ENCODE measurements around the gene KAT8.
"Not testable (repeated sequence)": the region's sequence is repeated elsewhere in the genome, so short reads cannot be mapped to it uniquely, and the experiment has no call there.

Gene KAT8

DNA sequence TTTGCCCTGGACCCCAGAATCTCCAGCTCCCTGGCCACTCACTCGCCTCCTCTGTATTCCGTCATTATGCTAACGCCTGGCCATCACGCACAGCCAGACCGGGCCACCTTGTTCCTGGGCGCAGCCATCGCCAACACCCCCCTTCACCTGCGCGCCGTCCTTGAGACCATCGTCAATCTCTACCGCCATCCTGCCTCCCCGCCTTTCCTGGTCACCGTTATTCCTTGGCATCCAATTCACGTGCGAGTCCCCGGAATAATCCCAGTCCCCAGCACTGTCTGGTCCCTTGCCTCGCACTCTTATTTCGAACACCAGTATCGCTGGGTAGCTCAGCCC, 23.4 kb upstream of the KAT8 start:
- TF ChIP-seq, protein P1, sequence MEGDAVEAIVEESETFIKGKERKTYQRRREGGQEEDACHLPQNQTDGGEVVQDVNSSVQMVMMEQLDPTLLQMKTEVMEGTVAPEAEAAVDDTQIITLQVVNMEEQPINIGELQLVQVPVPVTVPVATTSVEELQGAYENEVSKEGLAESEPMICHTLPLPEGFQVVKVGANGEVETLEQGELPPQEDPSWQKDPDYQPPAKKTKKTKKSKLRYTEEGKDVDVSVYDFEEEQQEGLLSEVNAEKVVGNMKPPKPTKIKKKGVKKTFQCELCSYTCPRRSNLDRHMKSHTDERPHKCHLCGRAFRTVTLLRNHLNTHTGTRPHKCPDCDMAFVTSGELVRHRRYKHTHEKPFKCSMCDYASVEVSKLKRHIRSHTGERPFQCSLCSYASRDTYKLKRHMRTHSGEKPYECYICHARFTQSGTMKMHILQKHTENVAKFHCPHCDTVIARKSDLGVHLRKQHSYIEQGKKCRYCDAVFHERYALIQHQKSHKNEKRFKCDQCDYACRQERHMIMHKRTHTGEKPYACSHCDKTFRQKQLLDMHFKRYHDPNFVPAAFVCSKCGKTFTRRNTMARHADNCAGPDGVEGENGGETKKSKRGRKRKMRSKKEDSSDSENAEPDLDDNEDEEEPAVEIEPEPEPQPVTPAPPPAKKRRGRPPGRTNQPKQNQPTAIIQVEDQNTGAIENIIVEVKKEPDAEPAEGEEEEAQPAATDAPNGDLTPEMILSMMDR (IDR thresholded peaks at IDR 0.05; ENCODE audit: low read depth, low read length) = no peak
- in situ Hi-C loops (cut with HindIII; ENCODE audit: low sequenced_read_pairs) = no loop called here
- peak; percentile 19 for DNase-seq (ENCODE audit: low read depth, low spot score)
- peak overlapping the region; percentile 87 for H3K4me3 ChIP-seq (ENCODE audit: low read depth, low read length)

DNA sequence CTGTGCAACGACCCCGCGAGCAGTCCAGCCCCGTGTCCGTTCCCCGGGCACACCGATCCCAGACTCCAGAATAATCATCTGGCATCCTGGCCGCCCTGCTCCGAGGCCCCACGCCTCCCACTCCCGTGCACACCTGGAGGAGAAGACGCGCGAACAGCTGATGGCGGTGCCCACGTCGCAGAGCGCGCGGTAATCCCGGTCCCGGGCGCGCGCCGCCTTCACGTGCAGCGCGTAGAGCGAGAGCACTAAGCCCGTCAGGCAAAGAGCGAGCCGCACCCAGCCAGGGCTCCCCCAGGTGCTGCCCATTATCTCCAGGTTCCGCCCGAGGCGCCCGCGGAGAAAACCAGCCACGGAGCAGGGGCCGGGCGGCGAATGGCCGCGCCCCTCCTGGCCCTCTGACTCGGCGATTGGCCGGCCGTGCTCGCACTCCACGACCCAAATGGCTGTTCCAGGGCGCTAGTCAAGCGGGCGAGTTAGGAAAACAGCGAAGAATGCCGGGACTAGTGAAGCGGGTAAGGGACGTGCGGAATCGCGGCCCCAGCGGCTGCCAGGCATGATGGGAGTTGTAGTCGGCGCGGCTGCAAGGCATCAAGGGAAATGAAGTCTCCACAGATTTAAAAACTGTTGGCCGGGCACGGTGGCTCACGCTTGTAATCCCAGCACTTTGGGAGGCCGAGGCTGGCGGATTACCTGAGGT, 22.9 kb upstream of the KAT8 start, which contains the start of gene VKORC1:
VKORC1 (minus strand) TSS at position 374 of the 697 bp plus-strand sequence; CDS start at position 306, 68 bp downstream.
- in situ Hi-C loops (cut with HindIII; ENCODE audit: low sequenced_read_pairs) = no loop called here
- peak within 1 kb of the TSS; percentile 87 for H3K4me3 ChIP-seq (ENCODE audit: low read depth, low read length)
- TF ChIP-seq, protein P1 (IDR thresholded peaks at IDR 0.05; ENCODE audit: low read depth, low read length) = no peak
- peak; percentile 98 for DNase-seq (ENCODE audit: low read depth, low spot score)

DNA sequence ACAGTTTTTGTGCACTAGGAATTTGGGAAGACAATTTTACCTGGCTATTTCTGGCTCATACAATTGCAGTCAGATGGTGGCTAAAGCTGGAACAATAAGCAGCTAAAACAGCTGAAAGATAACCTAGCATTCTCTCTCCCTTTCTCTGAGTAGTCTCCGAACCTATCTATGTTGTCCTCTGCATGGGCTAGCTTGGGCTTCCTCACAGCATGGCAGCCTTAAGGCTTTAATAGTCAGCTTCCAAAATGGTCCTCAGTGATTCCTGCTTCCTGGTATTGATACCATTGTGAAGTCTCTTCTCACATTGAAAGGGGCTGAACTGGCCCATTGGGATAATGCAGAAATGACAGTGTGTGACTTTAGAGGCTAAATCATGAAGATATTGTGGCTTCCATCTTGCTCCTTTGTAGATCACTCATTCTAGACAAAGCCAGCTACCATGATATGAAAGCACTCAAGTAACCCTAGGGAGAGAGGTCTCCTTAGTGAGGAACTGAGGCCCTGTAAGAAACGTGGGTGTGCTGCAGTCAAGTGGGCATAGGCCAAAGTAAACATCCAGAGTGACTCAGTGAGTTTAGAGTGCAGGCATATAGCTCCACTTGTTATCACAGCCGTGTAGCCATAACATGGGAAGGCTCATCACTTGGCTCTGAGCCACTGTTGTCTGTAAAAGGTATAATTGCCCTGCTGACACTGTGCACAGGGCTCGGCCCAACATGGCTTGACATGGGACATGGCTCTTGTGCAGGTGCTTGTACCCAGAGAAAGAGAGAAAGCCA, 17.4 kb upstream of the KAT8 start:
- peak; percentile 36 for DNase-seq (ENCODE audit: low read depth, low spot score)
- H3K4me3 ChIP-seq (ENCODE audit: low read depth, low read length) = no peak overlapping the region
- in situ Hi-C loops (cut with HindIII; ENCODE audit: low sequenced_read_pairs) = no loop called here
- TF ChIP-seq, protein P1 (IDR thresholded peaks at IDR 0.05; ENCODE audit: low read depth, low read length) = no peak

DNA sequence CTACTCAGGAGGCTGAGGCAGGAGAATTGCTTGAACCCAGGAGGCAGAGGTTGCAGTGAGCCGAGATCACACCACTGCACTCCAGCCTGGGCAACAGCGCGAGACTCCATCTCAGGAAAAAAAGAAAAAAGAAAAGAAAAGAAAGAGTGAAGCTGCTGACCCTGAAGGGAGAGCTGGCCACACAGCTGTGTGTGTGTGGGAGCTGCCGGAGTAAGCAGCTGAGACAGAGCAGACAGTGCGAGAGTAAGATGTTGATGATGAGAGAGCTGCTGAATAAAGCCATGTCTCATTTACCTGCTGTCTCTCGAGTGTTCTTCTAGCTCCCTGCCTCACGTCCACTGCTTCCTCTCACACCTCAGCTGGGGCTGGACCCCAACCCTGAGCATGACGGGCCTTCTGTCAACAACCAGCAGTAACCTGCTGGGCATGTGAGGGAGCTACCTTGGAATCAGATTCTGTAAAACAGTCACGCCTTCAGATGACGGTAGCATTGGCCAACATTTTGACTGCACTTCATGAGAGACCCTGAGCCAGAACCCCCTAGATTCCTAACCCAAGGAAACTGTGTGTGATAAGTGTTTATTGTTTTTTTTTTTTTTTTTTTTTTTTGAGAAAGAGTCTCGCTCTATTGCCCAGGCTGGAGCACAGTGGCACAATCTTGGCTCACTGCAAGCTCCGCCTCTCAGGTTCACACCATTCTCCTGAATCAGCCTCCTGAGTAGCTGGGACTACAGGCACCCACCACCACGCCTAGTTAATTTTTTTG, 16.4 kb upstream of the KAT8 start:
- in situ Hi-C loops (cut with HindIII; ENCODE audit: low sequenced_read_pairs); H3K4me3 ChIP-seq (ENCODE audit: low read depth, low read length); DNase-seq (ENCODE audit: low read depth, low spot score): not testable (repeated sequence)

DNA sequence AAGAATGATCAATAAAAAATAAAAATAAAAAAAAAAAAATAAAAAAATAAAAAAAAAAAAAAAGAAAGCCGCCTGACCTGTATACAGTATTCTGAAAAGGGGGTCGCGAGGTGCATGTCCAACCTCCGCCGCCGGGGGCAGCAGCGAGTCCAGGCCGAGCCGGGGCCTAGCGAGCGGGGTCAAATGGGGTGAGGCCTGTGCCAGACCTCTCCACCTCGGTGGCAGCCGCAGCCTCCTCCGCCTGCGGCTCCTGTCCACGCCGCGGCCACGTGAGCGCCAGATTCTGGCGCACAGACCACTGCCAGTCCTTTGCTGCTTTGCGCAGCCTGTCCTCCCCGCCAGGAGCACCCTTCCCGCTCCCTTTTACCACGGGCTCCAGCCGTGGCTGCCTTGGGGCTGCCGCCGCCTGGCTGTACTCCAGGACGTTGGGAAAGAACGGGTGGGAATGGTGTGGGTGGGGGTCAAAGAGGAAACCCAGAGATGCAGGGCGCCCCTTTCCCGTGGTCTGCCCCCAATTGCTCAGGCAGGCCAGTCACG, 11.7 kb upstream of the KAT8 start:
- in situ Hi-C loops (cut with HindIII; ENCODE audit: low sequenced_read_pairs) = no loop called here
- no peak overlapping the region for H3K4me3 ChIP-seq (ENCODE audit: low read depth, low read length)
- TF ChIP-seq, protein P1 (IDR thresholded peaks at IDR 0.05; ENCODE audit: low read depth, low read length) = peak; percentile 83
- DNase-seq (ENCODE audit: low read depth, low spot score) = peak; percentile 47

DNA sequence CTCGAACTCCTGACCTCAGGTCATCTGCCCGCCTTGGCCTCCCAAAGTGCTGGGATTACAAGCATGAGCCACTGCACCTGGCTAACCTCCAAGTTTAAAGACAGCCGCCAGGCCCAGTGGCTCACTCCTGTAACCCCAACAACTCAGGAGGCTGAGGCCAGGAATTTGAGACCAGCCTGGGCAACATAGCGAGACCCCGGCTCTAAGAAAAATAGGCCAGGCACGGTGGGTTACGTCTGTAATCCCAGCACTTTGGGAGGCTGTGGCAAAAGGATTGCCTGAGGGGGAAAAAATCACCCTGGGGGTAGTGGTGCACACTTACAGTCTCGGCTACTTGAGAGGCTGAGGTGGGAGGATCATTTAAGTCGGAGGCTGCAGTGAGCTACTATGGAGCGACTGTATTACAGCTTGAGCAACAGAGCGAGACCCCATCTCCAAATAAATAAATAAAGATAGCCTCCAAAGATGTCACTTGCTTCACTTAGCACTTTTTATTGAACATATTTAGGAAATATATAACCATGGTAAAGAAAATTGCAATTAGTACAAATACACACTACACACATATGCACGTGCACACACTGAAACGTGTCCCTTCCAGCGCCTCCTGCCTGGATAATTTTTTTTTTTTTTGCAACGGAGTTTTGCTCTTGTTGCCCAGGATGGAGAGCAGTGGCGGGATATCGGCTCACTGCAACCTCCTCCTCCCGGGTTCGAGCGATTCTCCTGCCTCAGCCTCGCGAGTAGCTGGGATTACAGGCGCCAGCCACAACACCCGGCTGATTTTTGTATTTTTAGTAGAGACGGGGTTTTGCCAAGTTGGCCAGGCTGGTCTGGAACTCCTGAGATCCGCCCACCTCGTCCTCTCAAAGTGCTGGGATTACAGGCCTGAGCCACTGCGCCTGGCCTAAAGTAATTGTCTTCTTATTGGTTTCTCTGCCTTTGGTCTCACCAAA, 10.7 kb upstream of the KAT8 start:
- H3K4me3 ChIP-seq (ENCODE audit: low read depth, low read length) = no peak overlapping the region
- in situ Hi-C loops (cut with HindIII; ENCODE audit: low sequenced_read_pairs) = no loop called here
- TF ChIP-seq, protein P1 (IDR thresholded peaks at IDR 0.05; ENCODE audit: low read depth, low read length) = no peak
- DNase-seq (ENCODE audit: low read depth, low spot score) = no peak

Data from astrocyte of the spinal cord (primary cell).